GM12878 (cell line): Measurements from ENCODE around the gene C9orf72. TPM values are rescaled to one million over a fixed set of nuclear protein-coding genes. Genes with fewer than 3 reads are reported as not detected.

Source experiments
- ATAC-seq: fragments of 200-7000 bp; cut with Tn5 transposase; 3 replicates; pipeline ENCODE4 v1.9.1; 2020; ENCODE audit warnings: mild to moderate bottlenecking, moderate library complexity
- BruUV-seq: library from RNA; stranded (reverse); fragments of 400-500 nt; replicated peaks from 2 replicates; lab custom pipeline; 2021; lab: Mats Ljungman, UMichigan
- CTCF ChIA-PET: fragments of 300-600 bp; sonication (Branson Sonifier 250); formaldehyde crosslinking; extraction: SDS; loops from one replicate; lab custom pipeline; 2021; ENCODE audit warnings: inconsistent platforms; lab: Yijun Ruan, JAX
- POLR2A ChIA-PET: fragments of 350-600 bp; formaldehyde crosslinking; extraction: SDS; loops from one replicate; lab custom pipeline; 2021; ENCODE audit warnings: inconsistent platforms; lab: Charles Lee
- RAD21 ChIA-PET: fragments of 300-600 bp; sonication (Branson Sonifier 250); formaldehyde crosslinking; loops from one replicate; lab custom pipeline; 2023; ENCODE audit warnings: antibody characterized with exemption; ENCODE audit not compliant: unreplicated experiment; lab: Charles Lee
- SMC1A ChIA-PET: fragments of 300-600 bp; sonication (Branson Sonifier 250); formaldehyde crosslinking; loops from one replicate; lab custom pipeline; 2023; ENCODE audit not compliant: unreplicated experiment, uncharacterized antibody; lab: Charles Lee
- DNase-seq: peaks from one replicate; pipeline ENCODE4 v3.0.0-alpha.2; 2011; ENCODE audit warnings: low read depth, low spot score
- FAIRE-seq: peaks from 3 replicates; lab custom pipeline; 2011; peaks lifted over from hg19 to GRCh38; lab: Jason Lieb, UNC
- H2AFZ ChIP-seq: 2 replicates; pipeline ENCODE4 v1.6.0; 2011; ENCODE audit warnings: low read depth, low read length, control low read depth; ENCODE audit not compliant: control insufficient read depth
- H3K27ac ChIP-seq: 2 replicates; pipeline ENCODE4 v1.5.1; 2011; ENCODE audit warnings: control low read depth; ENCODE audit not compliant: control insufficient read depth, insufficient read depth
- H3K27me3 ChIP-seq, 2 experiments: replicated peaks in 1 of 2; 2 replicates each; pipeline versions ENCODE4 v1.6.0 to v1.6.1; 2011; ENCODE audit warnings: low read length in 1 of 2; ENCODE audit not compliant: control insufficient read depth in 2 of 2, insufficient read depth in 2 of 2
- H3K36me3 ChIP-seq, 2 experiments: 2 replicates each; pipeline ENCODE4 v1.5.1; 2011; ENCODE audit warnings: low read length in 1 of 2; ENCODE audit not compliant: control insufficient read depth in 2 of 2, insufficient read depth in 2 of 2
- H3K4me1 ChIP-seq: 2 replicates; pipeline ENCODE4 v1.6.1; 2011; ENCODE audit warnings: mild to moderate bottlenecking, low read length, moderate library complexity, mixed read lengths; ENCODE audit not compliant: control insufficient read depth, insufficient read depth
- H3K4me2 ChIP-seq: 2 replicates; pipeline ENCODE4 v1.6.0; 2011; ENCODE audit warnings: control low read depth; ENCODE audit not compliant: control insufficient read depth, insufficient read depth
- H3K4me3 ChIP-seq: fragments of 200-600 bp; sonication (generic); 2 replicates; pipeline ENCODE4 v1.5.1; 2016
- H3K79me2 ChIP-seq: 2 replicates; pipeline ENCODE4 v1.6.0; 2011; ENCODE audit warnings: low read length; ENCODE audit not compliant: control insufficient read depth, insufficient read depth
- H3K9ac ChIP-seq: 2 replicates; pipeline ENCODE4 v1.8.0; 2011; ENCODE audit warnings: low read length, control low read depth, mixed read lengths; ENCODE audit not compliant: control insufficient read depth, insufficient read depth
- H3K9me3 ChIP-seq: replicated peaks from 3 replicates; pipeline ENCODE4 v1.5.1; 2011; ENCODE audit warnings: mild to moderate bottlenecking, low read length; ENCODE audit not compliant: control insufficient read depth, insufficient read depth
- H4K20me1 ChIP-seq: 2 replicates; pipeline ENCODE4 v1.6.0; 2011; ENCODE audit not compliant: control insufficient read depth, insufficient read depth
- EZH2 ChIP-seq: IDR thresholded peaks from 2 replicates; pipeline ENCODE4 v1.6.1; 2012; ENCODE audit warnings: low read depth, mild to moderate bottlenecking, control low read depth, inconsistent platforms, low read length, borderline replicate concordance; ENCODE audit not compliant: control insufficient read depth
- GABPA ChIP-seq: IDR thresholded peaks from 2 replicates; pipeline ENCODE4 v1.6.1; 2014; ENCODE audit warnings: antibody characterized with exemption, low read depth, mild to moderate bottlenecking, inconsistent platforms
- GATAD2B ChIP-seq: fragments of 450-650 bp; conservative IDR thresholded peaks from 2 replicates; pipeline ENCODE4 v1.6.1; 2017; ENCODE audit warnings: low read depth, mild to moderate bottlenecking, moderate library complexity
- HDAC2 ChIP-seq: fragments of 200-600 bp; sonication (generic); IDR thresholded peaks from 2 replicates; pipeline ENCODE4 v1.6.1; 2017
- HDGF ChIP-seq: fragments of 450-650 bp; IDR thresholded peaks from 2 replicates; pipeline ENCODE4 v1.6.1; 2016; ENCODE audit warnings: antibody characterized with exemption
- KLF5 ChIP-seq: fragments of 450-650 bp; IDR thresholded peaks from 2 replicates; pipeline ENCODE4 v1.6.1; 2014; ENCODE audit warnings: mild to moderate bottlenecking; ENCODE audit not compliant: partially characterized antibody
- MEF2A ChIP-seq: IDR thresholded peaks from 2 replicates; pipeline ENCODE4 v1.6.1; 2011; ENCODE audit warnings: low read depth, mild to moderate bottlenecking, low read length, moderate library complexity; ENCODE audit not compliant: insufficient read depth
- MYB ChIP-seq: fragments of 150-350 bp; IDR thresholded peaks from 2 replicates; pipeline ENCODE4 v1.6.1; 2014; ENCODE audit warnings: mild to moderate bottlenecking, low read depth, low read length, borderline replicate concordance
- POU2F2 ChIP-seq: IDR thresholded peaks from 3 replicates; pipeline ENCODE4 v1.6.1; 2011; ENCODE audit warnings: low read depth, mild to moderate bottlenecking, low read length, borderline replicate concordance
- RFX5 ChIP-seq: IDR thresholded peaks from 2 replicates; pipeline ENCODE4 v1.6.1; 2011; ENCODE audit warnings: low read depth, low read length, improper control_type of control experiment
- SIN3A ChIP-seq: IDR thresholded peaks from 2 replicates; pipeline ENCODE4 v1.6.1; 2012; ENCODE audit warnings: low read depth, low read length, improper control_type of control experiment
- SMARCA5 ChIP-seq: fragments of 450-650 bp; IDR thresholded peaks from 2 replicates; pipeline ENCODE4 v1.6.1; 2017; ENCODE audit warnings: mild to moderate bottlenecking
- SRF ChIP-seq, 2 experiments: IDR thresholded peaks; 2 replicates each; pipeline ENCODE4 v1.6.1; 2011; ENCODE audit warnings: low read depth in 2 of 2, low read length in 2 of 2, mild to moderate bottlenecking in 1 of 2, moderate library complexity in 1 of 2
- STAT1 ChIP-seq: fragments of 450-650 bp; conservative IDR thresholded peaks from 2 replicates; pipeline ENCODE4 v1.6.1; 2014; ENCODE audit warnings: antibody characterized with exemption, mild to moderate bottlenecking
- SUPT20H ChIP-seq: IDR thresholded peaks from 2 replicates; pipeline ENCODE4 v1.6.1; 2011; ENCODE audit warnings: low read depth, mild to moderate bottlenecking, low read length, moderate library complexity, borderline replicate concordance; ENCODE audit not compliant: control insufficient read depth
- ZBED1 ChIP-seq: IDR thresholded peaks from 2 replicates; pipeline ENCODE4 v1.6.1; 2016; ENCODE audit warnings: borderline replicate concordance
- WGBS: methylation state at CpG from one replicate; pipeline ENCODE4 v1.1.6; 2016; ENCODE audit warnings: low lambda C conversion rate; ENCODE audit not compliant: insufficient replicate concordance, insufficient coverage; ENCODE audit errors: missing lambda C conversion rate; 5-methylcytosine and 5-hydroxymethylcytosine counted together
- in situ Hi-C: fragments of 300-500 bp; cut with MboI; formaldehyde crosslinking; loops from 9 replicates; pipeline ENCODE4 v1.14.3; 2018; ENCODE audit warnings: mixed read lengths
- intact Hi-C: fragments of 100-400 bp; cut with micrococcal nuclease; formaldehyde crosslinking; loops from one replicate; pipeline ENCODE4 v1.14.2; 2022; ENCODE audit not compliant: unreplicated experiment
- polyA plus RNA-seq, 11 experiments: library from polyadenylated mRNA; depleted of rRNA in 4 of 11; unstranded in 6 of 11; stranded (reverse) in 5 of 11; fragments of >200 nt; fragmentation: Nextera tagmentation in 4 of 11; fragmentation: Illumina TruSeq in 1 of 11; extraction: Ambion mirVana in 4 of 11; extraction: Trizol in 1 of 11; gene quantifications; 1 replicate in 1 of 11; 2 replicates in 10 of 11; pipeline versions ENCODE4 v1.2.1 to v1.2.3, GENCODE V29; 2011 to 2016; ENCODE audit warnings: inconsistent platforms in 2 of 11, missing spikeins in 2 of 11, low read depth in 1 of 11
- total RNA-seq, 4 experiments: library from RNA; depleted of rRNA in 3 of 4; stranded (reverse); fragments of >200 nt in 3 of 4; fragmentation: Illumina TruSeq in 1 of 4; extraction: Trizol in 1 of 4; gene quantifications; 2 replicates each; pipeline versions ENCODE4 v1.2.1 to v1.2.3, GENCODE V29; 2013 to 2021
- TF ChIP-seq, protein P1 (sequence below): IDR thresholded peaks from 2 replicates; pipeline ENCODE4 v1.6.1; 2012; ENCODE audit warnings: low read depth, low read length, improper control_type of control experiment
- TF ChIP-seq, protein P2 (sequence below): fragments of 150-350 bp; IDR thresholded peaks from 2 replicates; pipeline ENCODE4 v1.6.1; 2016; ENCODE audit warnings: low read depth, low read length

Gene C9orf72
- total and polyA plus RNA-seq, 10 of the 15 experiments (the other 5 are each of a cell fraction or from before 2014, with no cell fraction given) = 4.8 to 9.0 (median 6.4) TPM

DNA sequence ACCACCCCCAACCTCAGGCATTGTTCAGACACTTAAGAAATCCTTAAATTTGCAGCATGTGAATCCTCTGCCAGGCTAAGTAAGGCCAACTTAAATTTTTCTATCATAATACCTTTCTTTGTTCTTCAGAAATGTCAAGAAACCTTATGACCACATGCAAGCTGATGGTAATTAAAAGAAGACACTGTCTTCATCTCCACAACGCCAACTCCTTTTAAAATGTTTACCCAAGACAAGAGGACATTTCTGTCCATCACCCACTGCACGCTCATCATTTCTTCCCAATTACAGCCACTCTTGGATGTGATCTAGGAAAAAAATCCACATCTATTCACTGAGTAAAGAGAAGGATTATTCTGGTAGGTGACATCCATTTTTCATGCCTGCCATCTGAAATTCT, 55.3 kb downstream of the C9orf72 start:
- SMC1A ChIA-PET = interaction anchor here (0.7 kb wide), 1 partner anchor 13 kb away, joined by 3 read pairs; no protein-coding TSS in a partner anchor
- POLR2A ChIA-PET = interaction anchor here (1.1 kb wide), 1 partner anchor 61 kb away, joined by 3 read pairs; no protein-coding TSS in a partner anchor
- 46% methylated on average over 2 of the region's 2 CpGs for WGBS
- no peak for DNase-seq
- intact Hi-C loops (no loop called here), in situ Hi-C loops (no loop called here)
- no peak overlapping the region for H3K27ac ChIP-seq
- no peak overlapping the region for H3K4me2 ChIP-seq
- RAD21 ChIA-PET = no interaction called here
- no peaks in the 10 kb centered on the region for H3K27me3 ChIP-seq
- no peak for TF ChIP-seq STAT1
- no peak for TF ChIP-seq HDGF
- TF ChIP-seq RFX5 = no peak
- no peak for TF ChIP-seq SRF (IDR thresholded peaks at IDR 0.05; ENCODE audit: low read depth in 2 of 2, low read length in 2 of 2)
- TF ChIP-seq SUPT20H = no peak
- no peak for TF ChIP-seq HDAC2
- TF ChIP-seq MEF2A = no peak
- TF ChIP-seq ZBED1 = no peak
- TF ChIP-seq SMARCA5 = no peak
- TF ChIP-seq EZH2 = no peak
- TF ChIP-seq, protein P1, sequence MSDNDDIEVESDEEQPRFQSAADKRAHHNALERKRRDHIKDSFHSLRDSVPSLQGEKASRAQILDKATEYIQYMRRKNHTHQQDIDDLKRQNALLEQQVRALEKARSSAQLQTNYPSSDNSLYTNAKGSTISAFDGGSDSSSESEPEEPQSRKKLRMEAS = no peak
- TF ChIP-seq KLF5 = no peak
- TF ChIP-seq GABPA = no peak
- TF ChIP-seq POU2F2 = no peak
- TF ChIP-seq MYB = no peak
- no peak for TF ChIP-seq GATAD2B
- TF ChIP-seq SIN3A = no peak
- TF ChIP-seq, protein P2, sequence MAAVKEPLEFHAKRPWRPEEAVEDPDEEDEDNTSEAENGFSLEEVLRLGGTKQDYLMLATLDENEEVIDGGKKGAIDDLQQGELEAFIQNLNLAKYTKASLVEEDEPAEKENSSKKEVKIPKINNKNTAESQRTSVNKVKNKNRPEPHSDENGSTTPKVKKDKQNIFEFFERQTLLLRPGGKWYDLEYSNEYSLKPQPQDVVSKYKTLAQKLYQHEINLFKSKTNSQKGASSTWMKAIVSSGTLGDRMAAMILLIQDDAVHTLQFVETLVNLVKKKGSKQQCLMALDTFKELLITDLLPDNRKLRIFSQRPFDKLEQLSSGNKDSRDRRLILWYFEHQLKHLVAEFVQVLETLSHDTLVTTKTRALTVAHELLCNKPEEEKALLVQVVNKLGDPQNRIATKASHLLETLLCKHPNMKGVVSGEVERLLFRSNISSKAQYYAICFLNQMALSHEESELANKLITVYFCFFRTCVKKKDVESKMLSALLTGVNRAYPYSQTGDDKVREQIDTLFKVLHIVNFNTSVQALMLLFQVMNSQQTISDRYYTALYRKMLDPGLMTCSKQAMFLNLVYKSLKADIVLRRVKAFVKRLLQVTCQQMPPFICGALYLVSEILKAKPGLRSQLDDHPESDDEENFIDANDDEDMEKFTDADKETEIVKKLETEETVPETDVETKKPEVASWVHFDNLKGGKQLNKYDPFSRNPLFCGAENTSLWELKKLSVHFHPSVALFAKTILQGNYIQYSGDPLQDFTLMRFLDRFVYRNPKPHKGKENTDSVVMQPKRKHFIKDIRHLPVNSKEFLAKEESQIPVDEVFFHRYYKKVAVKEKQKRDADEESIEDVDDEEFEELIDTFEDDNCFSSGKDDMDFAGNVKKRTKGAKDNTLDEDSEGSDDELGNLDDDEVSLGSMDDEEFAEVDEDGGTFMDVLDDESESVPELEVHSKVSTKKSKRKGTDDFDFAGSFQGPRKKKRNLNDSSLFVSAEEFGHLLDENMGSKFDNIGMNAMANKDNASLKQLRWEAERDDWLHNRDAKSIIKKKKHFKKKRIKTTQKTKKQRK = no peak
- H2AFZ ChIP-seq = no peak overlapping the region
- no TSS peak for BruUV-seq
- ATAC-seq = no peak
- CTCF ChIA-PET = interaction anchor here (0.8 kb wide), 1 partner anchor 11 kb away, joined by 3 read pairs; no protein-coding TSS in a partner anchor
- H3K79me2 ChIP-seq = no peaks in the 10 kb centered on the region
- H3K9ac ChIP-seq = no peak overlapping the region
- H3K9me3 ChIP-seq = no peaks in the 10 kb centered on the region
- no peaks in the 10 kb centered on the region for H3K4me1 ChIP-seq
- no peaks in the 10 kb centered on the region for H3K36me3 ChIP-seq
- no peak for FAIRE-seq
- no peaks in the 10 kb centered on the region for H4K20me1 ChIP-seq
- H3K4me3 ChIP-seq = no peak overlapping the region
